H1 (cell line): Measurements from ENCODE around the gene CASS4. TPM values are rescaled to one million over a fixed set of nuclear protein-coding genes. Genes with fewer than 3 reads are reported as not detected.

Experiments used
- CHD1 ChIP-seq: IDR thresholded peaks from 2 replicates; pipeline ENCODE4 v1.6.1; 2012; ENCODE audit warnings: low read depth, low read length, improper control_type of control experiment
- EGR1 ChIP-seq: IDR thresholded peaks from 2 replicates; pipeline ENCODE4 v1.6.1; 2011; ENCODE audit warnings: low read depth, low read length, borderline replicate concordance
- GTF2F1 ChIP-seq: IDR thresholded peaks from 2 replicates; pipeline ENCODE4 v1.6.1; 2012; ENCODE audit warnings: low read depth, low read length, improper control_type of control experiment, borderline replicate concordance
- HDAC6 ChIP-seq: IDR thresholded peaks from one replicate; pipeline ENCODE4 v1.7.1; 2012; ENCODE audit warnings: low read depth, mild to moderate bottlenecking, inconsistent platforms, low read length, moderate library complexity
- RBBP5 ChIP-seq: IDR thresholded peaks from 2 replicates; pipeline ENCODE4 v1.7.1; 2012; ENCODE audit warnings: low read depth, mild to moderate bottlenecking, inconsistent platforms, low read length, moderate library complexity, borderline replicate concordance
- SIRT6 ChIP-seq: IDR thresholded peaks from one replicate; pipeline ENCODE4 v1.7.1; 2012; ENCODE audit warnings: low read length, inconsistent platforms
- polyA plus RNA-seq, 7 experiments: library from polyadenylated mRNA; depleted of rRNA in 3 of 7; stranded (reverse) in 5 of 7; unstranded in 2 of 7; fragments of >200 nt in 5 of 7; fragments of 200-250 nt in 2 of 7; gene quantifications; 1 replicate in 5 of 7; 2 replicates in 1 of 7; 4 replicates in 1 of 7; pipeline versions ENCODE4 v1.2.1 to v1.2.3, GENCODE V29; 2011 to 2013; ENCODE audit warnings: missing spikeins in 2 of 7, mixed read lengths in 2 of 7
- total RNA-seq: library from RNA; stranded (reverse); fragmentation: NEBNext Ultra II Directional; extraction: Animal tissue kit (Norgen Biotek cat#: 25700); gene quantifications from 2 replicates; pipeline ENCODE4 v1.2.1, GENCODE V29; 2021

The CASS4 gene
- total and polyA plus RNA-seq, 2 of the 8 experiments (the other 6 are each of a cell fraction or from before 2014, with no cell fraction given) = not detected

- TF ChIP-seq RBBP5 (no peak), SIRT6 (no peak), CHD1 (no peak), EGR1 (no peak), HDAC6 (no peak), GTF2F1 (no peak)
These were observed 89.1 kb downstream of the CASS4 start (continued) for GRCh38 chr20:56501116-56501515.
